Inflammatory macrophage (primary cell): ENCODE results near the gene CAVIN3.
"Not testable (repeated sequence)": the region's sequence is repeated elsewhere in the genome, so short reads cannot be mapped to it uniquely, and the experiment has no call there.

Source experiments
- DNase-seq, 2 donors: peaks; one replicate each; pipeline ENCODE4 v3.0.0-alpha.2; 2020 to 2022

Gene CAVIN3

DNA sequence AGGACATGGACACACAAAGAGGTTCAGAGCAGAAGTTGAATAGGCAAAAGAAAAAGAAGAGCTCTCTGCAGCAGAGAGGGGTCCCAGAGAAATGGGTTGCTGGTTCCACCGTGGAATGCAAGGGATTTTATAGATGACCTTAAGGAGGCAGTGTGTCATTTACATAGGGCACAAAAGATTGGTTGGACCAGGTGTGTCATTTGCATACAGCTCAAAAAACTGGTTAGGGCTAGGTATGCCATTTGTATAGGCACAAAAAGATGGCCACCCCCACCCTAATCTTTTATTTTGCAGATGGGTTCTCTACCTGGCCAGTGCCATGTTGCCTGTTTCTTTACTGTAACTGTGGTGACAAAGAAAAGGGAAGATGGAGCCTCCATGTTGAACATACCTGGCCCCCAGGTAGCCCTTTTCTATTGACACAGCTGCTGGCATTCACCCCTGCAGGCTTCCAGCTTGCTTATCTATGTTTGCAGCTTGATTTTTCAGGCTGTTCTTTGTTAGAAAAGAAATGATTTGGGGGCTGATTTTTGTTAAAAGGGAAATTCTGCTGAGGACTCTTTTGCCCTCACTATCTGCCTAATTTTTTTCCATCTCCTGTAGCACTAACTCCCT is 3.1 kb upstream of the CAVIN3 start:
- no peak for DNase-seq

- DNase-seq, result no peak
Observed at GRCh38 chr11:6321961-6322362, 1.7 kb upstream of the CAVIN3 start.

DNA sequence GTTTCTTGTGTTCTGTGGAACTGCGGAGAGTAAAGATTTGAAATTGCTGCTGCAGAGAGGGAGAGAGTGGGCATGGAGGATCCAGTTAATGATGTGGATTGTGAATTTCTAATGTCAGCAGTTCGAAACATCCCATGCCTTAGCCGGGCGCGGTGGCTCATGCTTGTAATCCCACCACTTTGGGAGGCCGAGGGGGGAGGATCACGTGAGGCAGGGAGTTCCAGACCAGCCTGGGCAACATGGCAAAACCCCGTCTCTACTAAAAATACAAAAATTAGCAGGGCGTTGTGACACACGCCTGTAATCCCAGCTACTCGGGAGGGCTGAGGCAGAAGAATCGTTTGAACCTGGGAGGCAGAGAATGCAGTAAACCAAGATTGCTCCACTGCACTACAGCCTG is 1.1 kb upstream of the CAVIN3 start:
- no peak for DNase-seq

- peak; percentile 22 to 59 for DNase-seq
Observed at GRCh38 chr11:6319704-6320410, 444 bp downstream of the CAVIN3 start.

GRCh38 chr11:6319001-6319703 is 1.1 kb downstream of the CAVIN3 start:
- peak; percentile 2 to 46 for DNase-seq

- DNase-seq, result no peak
Observed at GRCh38 chr11:6318204-6318603, 2.1 kb downstream of the CAVIN3 start.

DNA sequence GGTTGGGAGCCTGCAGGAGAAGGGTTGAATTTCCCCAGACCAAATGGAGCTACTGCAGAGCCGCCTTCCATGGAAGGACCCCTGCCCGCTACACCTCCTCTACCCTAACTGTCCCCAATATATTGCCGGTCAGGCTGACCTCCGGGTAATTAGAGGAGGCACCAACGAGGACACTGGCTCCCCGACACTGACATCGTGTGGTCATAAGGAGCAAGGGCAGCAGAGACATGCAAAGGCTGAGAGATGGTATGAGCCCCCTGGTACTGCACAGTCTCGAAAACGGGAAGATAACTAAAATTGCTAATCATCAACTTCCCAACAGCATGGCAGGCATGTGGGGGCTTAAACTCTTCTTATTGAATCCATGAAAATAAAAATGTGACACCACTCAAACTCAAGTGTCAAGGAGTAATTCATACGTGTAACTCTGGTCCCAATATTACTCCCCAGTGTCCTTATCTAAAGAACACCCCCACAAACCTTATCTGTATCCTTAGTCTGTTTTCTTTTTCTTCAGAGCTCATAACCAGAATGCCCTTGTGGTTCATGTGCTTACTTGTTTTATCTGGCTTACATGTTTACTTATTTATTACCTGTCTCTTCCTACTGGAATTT is 4.4 kb downstream of the CAVIN3 start:
- DNase-seq, result peak; percentile 60 to 68

GRCh38 chr11:6312106-6312505 is 8.2 kb downstream of the CAVIN3 start:
- DNase-seq, result no peak

- DNase-seq, result no peak
Observed at GRCh38 chr11:6307876-6308275, 12.4 kb downstream of the CAVIN3 start.

- DNase-seq, result no peak
Observed at GRCh38 chr11:6305297-6305696, 15.0 kb downstream of the CAVIN3 start.

DNA sequence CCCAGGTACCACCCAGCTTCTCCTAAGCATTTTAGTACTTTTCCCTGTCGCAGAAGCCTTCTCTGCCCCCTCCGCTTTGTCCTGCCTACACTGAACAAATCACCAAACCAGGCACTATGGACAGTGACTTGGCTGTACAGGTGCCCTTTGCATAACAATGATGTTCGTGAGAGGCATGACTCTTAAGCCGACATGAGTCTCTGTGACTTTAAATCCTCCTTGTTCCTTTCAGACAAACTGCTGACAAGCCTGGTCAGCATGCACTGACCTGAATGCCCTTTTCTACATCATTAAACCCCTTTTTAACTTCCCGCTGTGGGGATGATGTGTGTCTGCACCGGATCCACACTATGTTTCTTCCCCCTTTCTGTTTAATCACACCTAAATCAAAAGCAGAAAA is 16.6 kb downstream of the CAVIN3 start:
- no peak for DNase-seq

- no peak for DNase-seq
Observed at GRCh38 chr11:6301096-6301495, 19.2 kb downstream of the CAVIN3 start.

GRCh38 chr11:6300325-6300724 is 20.0 kb downstream of the CAVIN3 start:
- no peak for DNase-seq

- peak; percentile 23 to 60 for DNase-seq
Observed at GRCh38 chr11:6298605-6299004, 21.7 kb downstream of the CAVIN3 start.

GRCh38 chr11:6297831-6298230 is 22.5 kb downstream of the CAVIN3 start:
- no peak for DNase-seq

- no peak for DNase-seq
Observed at GRCh38 chr11:6285019-6285418, 35.3 kb downstream of the CAVIN3 start.

DNA sequence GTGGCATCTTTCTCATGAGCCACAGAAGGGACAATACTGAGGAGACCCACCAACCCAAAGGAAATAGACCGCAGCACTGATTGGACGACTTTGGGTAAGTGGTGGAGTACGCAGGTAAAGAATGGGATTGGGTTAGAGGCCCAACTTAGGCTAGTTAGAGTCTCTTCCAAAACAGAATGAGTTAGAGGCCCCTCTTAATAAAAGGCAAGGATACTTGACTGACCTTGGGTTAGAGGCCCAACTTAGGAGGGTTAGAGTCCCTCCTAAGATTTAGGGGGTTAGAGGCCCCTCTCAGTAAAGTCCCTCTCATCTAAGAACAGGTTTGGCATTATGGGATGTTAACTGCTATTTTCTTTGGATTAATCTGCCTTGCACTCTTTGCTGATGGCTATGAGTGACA is 36.1 kb downstream of the CAVIN3 start:
- no peak for DNase-seq

DNA sequence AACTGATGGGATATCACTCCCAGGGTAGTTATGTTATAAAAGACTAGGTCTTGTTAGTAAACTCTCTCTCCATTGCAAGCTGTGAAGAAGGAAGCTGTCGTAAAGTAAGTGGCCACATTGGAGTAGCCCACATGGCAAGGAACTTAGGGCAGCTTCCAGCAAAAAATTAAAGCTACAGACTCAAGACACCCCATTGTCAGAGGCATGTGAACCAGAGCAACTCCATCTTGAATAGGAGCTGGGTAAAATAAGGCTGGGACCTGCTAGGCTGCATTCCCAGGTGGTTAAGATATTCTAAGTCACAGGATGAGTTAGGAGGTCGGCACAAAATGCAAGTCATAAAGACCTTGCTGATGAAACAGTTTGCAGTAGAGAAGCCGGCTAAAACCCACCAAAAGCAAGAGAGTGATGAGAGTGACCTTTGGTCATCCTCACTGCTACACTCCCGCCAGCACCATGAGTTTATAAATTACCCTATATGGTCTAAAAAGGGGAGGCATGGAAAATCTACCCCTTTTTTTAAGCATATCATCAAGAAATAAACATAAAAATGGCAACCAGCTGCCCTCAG is 36.8 kb downstream of the CAVIN3 start:
- no peak for DNase-seq

- DNase-seq, result not testable (repeated sequence)
Observed at GRCh38 chr11:6280809-6281208, 39.5 kb downstream of the CAVIN3 start.

- DNase-seq, result no peak
Observed at GRCh38 chr11:6273188-6273587, 47.1 kb downstream of the CAVIN3 start.

GRCh38 chr11:6271598-6271997 is 48.7 kb downstream of the CAVIN3 start:
- DNase-seq, result no peak

DNA sequence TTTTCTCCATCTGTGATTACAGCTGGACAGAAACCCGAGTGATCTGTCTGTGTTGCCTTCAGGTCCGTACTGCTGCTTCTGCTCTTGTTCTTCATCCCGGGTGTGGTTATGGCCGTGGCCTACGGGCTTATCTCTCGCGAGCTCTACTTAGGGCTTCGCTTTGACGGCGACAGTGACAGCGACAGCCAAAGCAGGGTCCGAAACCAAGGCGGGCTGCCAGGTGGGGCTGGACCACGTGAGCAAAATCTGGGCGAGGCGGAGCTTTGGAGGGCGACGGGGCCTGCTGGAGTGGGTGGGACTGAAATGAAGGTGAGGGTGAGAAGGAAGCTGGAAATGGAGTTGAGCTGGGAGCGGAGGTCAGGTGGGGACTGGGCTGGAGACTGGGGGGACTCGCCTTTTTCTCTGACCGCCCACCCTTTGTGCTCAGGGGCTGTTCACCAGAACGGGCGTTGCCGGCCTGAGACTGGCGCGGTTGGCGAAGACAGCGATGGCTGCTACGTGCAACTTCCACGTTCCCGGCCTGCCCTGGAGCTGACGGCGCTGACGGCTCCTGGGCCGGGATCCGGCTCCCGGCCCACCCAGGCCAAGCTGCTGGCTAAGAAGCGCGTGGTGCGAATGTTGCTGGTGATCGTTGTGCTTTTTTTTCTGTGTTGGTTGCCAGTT is 49.6 kb downstream of the CAVIN3 start:
- no peak for DNase-seq

- no peak for DNase-seq
Observed at GRCh38 chr11:6269994-6270393, 50.3 kb downstream of the CAVIN3 start.
